COLO668 (cell line): Measurements from ENCODE around the gene NOM1.

ENCODE experiments used
- DNase-seq: peaks from one replicate; lab custom pipeline; 2025; ENCODE audit not compliant: unreplicated experiment; lab: John Stamatoyannopoulos, UW

Gene NOM1

GRCh38 chr7:157003445-157003755 lies 53.9 kb downstream of the NOM1 start:
- DNase-seq = no peak

DNA sequence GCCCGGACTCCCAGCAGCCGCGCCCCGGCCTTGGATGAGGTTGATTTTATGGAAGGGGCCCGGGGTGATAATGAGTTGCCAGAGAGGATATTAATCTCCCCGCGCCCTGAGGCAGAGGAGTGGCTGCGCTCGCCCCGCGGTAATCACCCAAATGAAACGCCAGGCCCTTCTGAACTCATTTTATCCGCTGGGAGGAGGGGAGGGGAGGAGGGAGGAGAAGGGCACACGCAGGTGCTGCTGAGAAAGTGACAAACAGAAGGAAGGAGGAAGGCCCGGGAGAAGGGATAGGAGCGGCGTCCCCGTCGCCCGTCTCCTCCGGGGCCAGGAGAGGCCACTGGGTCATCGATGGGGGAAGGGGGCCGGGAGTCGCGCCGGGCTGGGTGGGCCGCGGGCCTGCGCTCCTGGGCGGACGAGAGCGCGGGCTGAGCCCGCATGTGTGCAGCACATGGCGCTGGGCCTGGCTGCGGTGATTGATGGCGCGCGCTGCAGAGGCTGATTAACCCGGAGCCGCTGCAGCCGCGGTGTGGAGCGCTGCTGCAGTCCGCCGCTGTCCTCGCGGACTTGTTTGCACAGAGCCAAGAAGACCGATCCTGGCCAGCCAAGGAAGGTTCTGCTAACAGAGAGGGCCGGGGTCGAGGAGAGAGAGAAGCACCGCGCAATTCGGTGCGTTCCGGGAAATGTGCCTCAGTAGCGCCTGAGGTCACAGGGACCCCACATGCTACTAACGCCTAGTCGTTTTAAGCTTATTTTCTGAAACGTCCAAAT lies 54.4 kb downstream of the NOM1 start:
- DNase-seq = peak; percentile 82

GRCh38 chr7:157004521-157005455 lies 55.3 kb downstream of the NOM1 start:
- DNase-seq = no peak

GRCh38 chr7:157005456-157006204 lies 56.1 kb downstream of the NOM1 start:
- DNase-seq = no peak

DNA sequence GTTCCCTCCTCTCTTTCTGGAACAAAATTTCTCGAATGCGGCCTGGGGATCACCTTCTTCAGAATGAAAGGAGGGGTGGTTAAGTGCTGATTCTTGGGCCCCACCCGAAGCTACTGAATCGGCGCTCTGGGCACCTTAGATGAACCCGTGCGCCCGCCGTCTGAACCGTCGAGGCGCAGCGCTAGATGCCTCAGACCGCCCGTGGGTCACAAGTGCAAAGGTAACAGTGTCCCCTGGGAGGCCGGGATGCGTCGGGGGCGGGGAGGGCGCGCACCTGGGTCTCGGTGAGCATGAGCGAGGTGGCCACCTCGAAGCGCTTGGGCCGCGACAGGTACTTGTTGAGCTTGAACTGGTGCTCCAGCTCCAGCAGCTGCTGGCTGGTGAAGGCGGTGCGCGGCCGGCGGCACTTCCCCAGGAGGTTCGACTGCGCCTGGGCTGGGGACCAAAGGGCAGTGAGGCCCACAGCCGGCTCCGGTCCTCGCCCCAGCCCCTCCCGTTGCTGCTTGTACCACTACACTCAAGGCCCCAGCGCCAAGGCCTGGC lies 56.8 kb downstream of the NOM1 start:
- peak; percentile 20 for DNase-seq

- DNase-seq = no peak
Measured at GRCh38 chr7:157006829-157007469, 57.4 kb downstream of the NOM1 start.

GRCh38 chr7:157007470-157008066 lies 58.1 kb downstream of the NOM1 start:
- peak; percentile 51 for DNase-seq

DNA sequence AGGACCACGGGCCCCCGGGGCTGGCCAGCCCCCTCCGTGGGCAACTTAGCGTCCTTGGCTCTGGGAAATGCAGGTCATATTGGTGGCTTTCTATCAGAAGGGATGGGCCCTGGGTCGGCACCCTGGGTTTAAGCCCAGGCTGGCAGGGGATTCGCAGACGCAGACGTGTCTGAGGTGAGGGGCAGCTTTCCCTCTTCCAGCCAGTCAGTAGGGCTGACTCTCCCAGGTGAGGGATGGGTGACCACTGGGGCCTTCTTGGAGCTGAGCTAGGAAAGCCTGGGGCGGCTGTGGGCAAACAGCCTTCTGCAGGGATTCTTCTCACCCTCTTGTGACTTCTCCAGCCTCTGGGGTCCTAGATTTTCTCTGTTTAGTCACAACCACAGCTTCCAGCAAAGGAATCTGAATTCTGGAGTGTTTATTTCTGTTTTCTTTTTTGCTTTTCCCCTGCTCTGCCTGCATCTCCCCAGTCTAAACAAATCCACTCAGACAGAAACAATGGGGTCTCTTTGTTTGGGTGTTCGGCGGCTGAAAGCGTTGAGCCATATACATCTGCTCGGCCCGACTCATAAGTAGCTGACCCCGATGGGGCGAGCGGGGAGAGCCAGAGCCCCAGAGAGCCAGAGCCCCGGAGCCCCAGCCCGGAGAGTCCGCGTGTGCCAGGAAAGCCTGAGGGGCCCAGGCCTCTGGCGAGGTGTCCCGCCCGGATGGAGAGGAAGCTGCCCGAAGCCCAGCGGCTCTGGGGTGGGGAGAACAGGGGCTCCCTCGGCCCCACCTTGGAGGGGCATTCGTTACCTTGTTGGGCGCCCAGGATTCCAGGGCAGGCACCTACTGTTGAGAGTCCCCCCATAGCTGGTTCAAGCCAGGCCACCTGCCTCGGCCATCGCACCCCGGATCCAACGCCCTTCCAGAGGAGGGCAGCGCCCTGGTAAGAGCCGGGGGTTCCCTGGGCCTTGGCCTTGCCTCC lies 59.0 kb downstream of the NOM1 start:
- peak; percentile 41 for DNase-seq

- peak; percentile 68 for DNase-seq
Measured at GRCh38 chr7:157009170-157009777, 59.8 kb downstream of the NOM1 start.

DNA sequence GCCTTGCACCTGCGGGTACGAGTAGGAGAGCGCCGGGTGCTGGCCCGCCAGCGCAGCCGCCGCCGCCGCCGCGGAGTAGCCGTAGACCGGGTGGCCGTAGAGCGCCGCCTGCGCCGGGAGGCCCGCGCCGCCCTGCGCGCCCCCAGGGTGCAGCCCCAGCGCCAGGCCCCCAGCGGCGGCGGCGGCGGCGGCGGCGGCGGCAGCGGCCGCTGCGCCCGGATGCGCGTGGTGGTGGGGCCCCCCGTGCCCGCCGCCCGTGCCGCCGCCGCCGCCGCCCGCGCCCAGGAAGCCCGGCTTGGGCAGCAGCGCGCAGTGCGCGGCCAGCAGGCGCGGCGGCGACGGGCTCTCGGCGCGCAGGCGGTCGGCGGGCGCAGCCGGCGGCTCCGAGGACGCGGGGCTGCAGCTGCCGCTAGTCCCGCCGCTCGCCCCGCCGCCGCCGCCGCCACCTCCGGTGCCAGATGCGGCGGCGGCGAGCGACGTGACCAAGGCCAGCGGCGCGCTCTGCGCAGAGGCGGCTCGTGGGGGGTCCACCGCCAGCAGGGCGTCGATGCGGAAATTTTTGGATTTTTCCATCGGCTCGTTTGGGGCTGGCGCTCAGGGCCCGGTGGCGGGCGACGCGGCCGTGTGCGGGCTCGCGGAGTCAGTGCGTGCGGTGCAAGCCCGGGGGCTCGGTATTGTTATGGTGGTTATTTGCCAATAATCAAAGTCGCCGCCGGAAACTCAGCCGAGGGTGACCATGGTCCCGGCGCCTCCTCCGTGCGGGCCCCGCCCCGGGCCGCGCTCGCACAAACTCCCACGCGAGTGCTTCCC lies 60.5 kb downstream of the NOM1 start:
- peak; percentile 69 for DNase-seq

GRCh38 chr7:157010588-157011332 lies 61.2 kb downstream of the NOM1 start, which contains the start of gene MNX1:
TSS of gene MNX1 (minus strand) at chr7:157010663. CDS start at chr7:157010350, 313 bp downstream.
- peak; percentile 97 for DNase-seq

GRCh38 chr7:157011333-157012112 lies 62.0 kb downstream of the NOM1 start:
- peak; percentile 69 for DNase-seq

DNA sequence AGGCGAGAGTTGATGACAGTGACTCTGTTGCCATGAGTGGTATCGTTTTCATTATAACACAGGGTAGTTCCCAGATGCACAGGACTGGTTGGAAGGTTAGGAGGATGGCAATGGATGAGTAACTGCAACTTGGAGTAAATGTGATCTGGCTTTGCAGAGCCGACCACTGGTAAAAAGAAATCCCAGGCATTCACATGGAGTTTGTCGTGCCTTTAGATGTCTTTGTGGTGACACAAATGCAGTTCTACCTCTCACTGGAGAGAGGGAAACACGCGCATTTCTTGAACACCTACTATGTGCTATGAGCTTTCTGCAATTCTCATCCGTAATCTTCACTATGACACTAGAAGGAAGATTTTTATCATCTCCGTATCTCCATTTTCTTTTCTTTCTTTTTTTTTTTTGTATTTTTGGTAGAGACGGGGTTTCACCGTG lies 62.6 kb downstream of the NOM1 start:
- peak; percentile 36 for DNase-seq

DNA sequence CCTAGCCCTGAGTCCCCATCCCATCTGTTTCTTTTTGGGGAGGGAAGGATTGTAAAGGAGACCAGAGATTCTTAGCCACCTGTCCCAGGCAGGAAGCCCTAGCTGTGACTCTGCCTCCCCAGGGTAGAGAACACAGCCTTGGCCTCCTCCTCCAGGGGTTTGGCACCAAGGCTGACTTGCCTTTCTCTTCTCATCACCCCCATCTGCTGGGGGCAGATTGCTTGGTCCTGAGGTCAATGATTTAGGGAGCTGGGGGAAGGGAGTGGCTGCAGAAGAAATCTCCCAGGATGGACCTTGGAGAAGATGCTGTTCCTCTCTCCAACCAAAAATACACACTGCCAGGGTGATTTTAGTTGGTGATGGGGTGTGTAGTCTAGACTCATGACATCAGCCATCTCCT lies 63.6 kb downstream of the NOM1 start:
- no peak for DNase-seq

GRCh38 chr7:157013602-157014549 lies 64.4 kb downstream of the NOM1 start:
- peak; percentile 65 for DNase-seq
